SU-DHL-6 (cell line): ENCODE data around the gene KAZN.

Source experiments
- EZH2phosphoT487 ChIP-seq: fragments of 200-600 bp; sonication (generic), shearing (Covaris generic); conservative IDR thresholded peaks from 2 replicates; pipeline ENCODE4 v1.6.1; 2018; ENCODE audit warnings: mild to moderate bottlenecking, antibody characterized with exemption, low read length, moderate library complexity, mixed read lengths
- TF ChIP-seq, protein P1 (sequence below): fragments of 200-600 bp; sonication (generic); IDR thresholded peaks from one replicate; pipeline ENCODE4 v1.5.1; 2017; ENCODE audit warnings: antibody characterized with exemption, mild to moderate bottlenecking, low read length, moderate library complexity; ENCODE audit not compliant: insufficient read depth, poor library complexity, severe bottlenecking

DNA sequence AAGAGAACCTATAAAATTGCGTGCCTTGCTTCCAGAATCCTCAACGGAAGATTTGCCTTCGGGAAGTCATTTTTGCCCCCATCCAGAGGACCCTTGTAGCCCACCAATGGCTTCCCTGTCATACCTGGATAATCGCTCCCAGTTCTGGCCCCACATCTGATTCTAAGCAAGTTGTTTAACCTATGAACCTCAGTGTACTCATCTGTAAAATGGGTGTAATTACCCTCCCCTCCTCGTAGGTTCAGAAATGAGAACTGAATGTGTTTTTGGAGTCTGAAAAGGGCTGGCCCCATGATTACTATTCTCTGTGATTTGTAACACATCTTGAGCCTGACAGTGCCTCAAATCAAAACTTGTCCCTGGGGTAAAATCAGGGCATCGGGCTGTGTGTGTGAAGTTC, 473.5 kb downstream of the KAZN start:
- TF ChIP-seq, protein P1, sequence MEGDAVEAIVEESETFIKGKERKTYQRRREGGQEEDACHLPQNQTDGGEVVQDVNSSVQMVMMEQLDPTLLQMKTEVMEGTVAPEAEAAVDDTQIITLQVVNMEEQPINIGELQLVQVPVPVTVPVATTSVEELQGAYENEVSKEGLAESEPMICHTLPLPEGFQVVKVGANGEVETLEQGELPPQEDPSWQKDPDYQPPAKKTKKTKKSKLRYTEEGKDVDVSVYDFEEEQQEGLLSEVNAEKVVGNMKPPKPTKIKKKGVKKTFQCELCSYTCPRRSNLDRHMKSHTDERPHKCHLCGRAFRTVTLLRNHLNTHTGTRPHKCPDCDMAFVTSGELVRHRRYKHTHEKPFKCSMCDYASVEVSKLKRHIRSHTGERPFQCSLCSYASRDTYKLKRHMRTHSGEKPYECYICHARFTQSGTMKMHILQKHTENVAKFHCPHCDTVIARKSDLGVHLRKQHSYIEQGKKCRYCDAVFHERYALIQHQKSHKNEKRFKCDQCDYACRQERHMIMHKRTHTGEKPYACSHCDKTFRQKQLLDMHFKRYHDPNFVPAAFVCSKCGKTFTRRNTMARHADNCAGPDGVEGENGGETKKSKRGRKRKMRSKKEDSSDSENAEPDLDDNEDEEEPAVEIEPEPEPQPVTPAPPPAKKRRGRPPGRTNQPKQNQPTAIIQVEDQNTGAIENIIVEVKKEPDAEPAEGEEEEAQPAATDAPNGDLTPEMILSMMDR: no peak
- no peak for TF ChIP-seq EZH2phosphoT487
